ENCODE data around the gene SNRNP27.

SNRNP27 gene

DNA sequence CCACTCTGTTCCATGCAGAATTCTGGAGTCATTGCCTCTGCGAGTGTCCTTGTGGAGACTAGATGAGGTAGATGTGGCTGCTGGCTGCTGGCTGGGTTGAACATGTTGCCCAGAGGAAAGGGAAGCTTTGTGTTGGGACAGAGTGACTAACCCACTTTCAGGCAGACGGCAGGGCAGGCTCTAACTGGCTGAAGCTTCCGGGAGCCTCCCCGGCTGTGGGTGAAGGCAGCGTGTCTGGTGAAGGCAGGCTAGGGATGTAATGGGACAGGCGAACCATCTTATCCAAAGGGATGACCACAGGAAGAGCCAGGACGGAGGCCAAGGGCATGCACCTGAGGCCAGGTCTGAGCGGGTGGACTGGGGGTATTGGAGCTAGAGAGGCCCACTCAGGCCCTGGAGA lies 51.7 kb downstream of the SNRNP27 start (continued):
- TF ChIP-seq, protein P1, sequence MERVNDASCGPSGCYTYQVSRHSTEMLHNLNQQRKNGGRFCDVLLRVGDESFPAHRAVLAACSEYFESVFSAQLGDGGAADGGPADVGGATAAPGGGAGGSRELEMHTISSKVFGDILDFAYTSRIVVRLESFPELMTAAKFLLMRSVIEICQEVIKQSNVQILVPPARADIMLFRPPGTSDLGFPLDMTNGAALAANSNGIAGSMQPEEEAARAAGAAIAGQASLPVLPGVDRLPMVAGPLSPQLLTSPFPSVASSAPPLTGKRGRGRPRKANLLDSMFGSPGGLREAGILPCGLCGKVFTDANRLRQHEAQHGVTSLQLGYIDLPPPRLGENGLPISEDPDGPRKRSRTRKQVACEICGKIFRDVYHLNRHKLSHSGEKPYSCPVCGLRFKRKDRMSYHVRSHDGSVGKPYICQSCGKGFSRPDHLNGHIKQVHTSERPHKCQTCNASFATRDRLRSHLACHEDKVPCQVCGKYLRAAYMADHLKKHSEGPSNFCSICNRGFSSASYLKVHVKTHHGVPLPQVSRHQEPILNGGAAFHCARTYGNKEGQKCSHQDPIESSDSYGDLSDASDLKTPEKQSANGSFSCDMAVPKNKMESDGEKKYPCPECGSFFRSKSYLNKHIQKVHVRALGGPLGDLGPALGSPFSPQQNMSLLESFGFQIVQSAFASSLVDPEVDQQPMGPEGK (CRISPR knock-in tag; IDR thresholded peaks at IDR 0.05; ENCODE audit: borderline replicate concordance), result no peak
- TF ChIP-seq ZC3H10 (CRISPR knock-in tag; IDR thresholded peaks at IDR 0.05) (no peak), OSR1 (CRISPR knock-in tag; IDR thresholded peaks at IDR 0.05) (no peak), ZNF8 (CRISPR knock-in tag; IDR thresholded peaks at IDR 0.05) (no peak), SNAI2 (CRISPR knock-in tag; IDR thresholded peaks at IDR 0.05) (no peak)
- TF ChIP-seq, protein P2, sequence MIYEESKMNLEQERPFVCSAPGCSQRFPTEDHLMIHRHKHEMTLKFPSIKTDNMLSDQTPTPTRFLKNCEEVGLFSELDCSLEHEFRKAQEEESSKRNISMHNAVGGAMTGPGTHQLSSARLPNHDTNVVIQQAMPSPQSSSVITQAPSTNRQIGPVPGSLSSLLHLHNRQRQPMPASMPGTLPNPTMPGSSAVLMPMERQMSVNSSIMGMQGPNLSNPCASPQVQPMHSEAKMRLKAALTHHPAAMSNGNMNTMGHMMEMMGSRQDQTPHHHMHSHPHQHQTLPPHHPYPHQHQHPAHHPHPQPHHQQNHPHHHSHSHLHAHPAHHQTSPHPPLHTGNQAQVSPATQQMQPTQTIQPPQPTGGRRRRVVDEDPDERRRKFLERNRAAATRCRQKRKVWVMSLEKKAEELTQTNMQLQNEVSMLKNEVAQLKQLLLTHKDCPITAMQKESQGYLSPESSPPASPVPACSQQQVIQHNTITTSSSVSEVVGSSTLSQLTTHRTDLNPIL (CRISPR knock-in tag; IDR thresholded peaks at IDR 0.05; ENCODE audit: low read depth), result no peak

DNA sequence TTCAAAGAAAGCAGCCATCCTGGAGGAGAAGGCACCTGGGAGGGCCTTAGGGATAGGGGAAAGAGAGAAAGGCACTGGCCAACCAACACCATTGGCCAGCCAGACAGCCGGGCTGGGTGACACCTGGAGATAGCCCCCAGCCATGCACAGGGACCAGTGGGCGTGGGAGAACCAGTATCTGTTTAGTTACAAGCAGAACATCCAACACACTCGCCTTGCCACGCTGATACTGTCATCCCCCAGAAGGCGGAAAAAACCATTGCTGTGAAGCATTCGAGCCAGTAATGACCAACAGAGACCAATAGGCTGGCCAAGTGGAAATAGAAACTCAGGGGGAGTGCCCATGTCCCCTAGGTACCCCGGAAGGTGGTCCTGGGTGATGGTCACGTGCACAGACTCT lies 52.2 kb downstream of the SNRNP27 start:
- ATAC-seq, result no peak
- TF ChIP-seq, protein P2 (CRISPR knock-in tag; IDR thresholded peaks at IDR 0.05; ENCODE audit: low read depth), result no peak
- TF ChIP-seq, protein P3, sequence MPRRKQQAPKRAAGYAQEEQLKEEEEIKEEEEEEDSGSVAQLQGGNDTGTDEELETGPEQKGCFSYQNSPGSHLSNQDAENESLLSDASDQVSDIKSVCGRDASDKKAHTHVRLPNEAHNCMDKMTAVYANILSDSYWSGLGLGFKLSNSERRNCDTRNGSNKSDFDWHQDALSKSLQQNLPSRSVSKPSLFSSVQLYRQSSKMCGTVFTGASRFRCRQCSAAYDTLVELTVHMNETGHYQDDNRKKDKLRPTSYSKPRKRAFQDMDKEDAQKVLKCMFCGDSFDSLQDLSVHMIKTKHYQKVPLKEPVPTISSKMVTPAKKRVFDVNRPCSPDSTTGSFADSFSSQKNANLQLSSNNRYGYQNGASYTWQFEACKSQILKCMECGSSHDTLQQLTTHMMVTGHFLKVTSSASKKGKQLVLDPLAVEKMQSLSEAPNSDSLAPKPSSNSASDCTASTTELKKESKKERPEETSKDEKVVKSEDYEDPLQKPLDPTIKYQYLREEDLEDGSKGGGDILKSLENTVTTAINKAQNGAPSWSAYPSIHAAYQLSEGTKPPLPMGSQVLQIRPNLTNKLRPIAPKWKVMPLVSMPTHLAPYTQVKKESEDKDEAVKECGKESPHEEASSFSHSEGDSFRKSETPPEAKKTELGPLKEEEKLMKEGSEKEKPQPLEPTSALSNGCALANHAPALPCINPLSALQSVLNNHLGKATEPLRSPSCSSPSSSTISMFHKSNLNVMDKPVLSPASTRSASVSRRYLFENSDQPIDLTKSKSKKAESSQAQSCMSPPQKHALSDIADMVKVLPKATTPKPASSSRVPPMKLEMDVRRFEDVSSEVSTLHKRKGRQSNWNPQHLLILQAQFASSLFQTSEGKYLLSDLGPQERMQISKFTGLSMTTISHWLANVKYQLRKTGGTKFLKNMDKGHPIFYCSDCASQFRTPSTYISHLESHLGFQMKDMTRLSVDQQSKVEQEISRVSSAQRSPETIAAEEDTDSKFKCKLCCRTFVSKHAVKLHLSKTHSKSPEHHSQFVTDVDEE (CRISPR knock-in tag; IDR thresholded peaks at IDR 0.05), result no peak
- TF ChIP-seq ZNF565 (CRISPR knock-in tag; conservative IDR thresholded peaks at IDR 0.05; ENCODE audit: low read depth), result no peak
- TF ChIP-seq, protein P4, sequence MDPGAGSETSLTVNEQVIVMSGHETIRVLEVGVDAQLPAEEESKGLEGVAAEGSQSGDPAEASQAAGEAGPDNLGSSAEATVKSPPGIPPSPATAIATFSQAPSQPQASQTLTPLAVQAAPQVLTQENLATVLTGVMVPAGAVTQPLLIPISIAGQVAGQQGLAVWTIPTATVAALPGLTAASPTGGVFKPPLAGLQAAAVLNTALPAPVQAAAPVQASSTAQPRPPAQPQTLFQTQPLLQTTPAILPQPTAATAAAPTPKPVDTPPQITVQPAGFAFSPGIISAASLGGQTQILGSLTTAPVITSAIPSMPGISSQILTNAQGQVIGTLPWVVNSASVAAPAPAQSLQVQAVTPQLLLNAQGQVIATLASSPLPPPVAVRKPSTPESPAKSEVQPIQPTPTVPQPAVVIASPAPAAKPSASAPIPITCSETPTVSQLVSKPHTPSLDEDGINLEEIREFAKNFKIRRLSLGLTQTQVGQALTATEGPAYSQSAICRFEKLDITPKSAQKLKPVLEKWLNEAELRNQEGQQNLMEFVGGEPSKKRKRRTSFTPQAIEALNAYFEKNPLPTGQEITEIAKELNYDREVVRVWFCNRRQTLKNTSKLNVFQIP (CRISPR knock-in tag; IDR thresholded peaks at IDR 0.05; ENCODE audit: borderline replicate concordance, low read depth), result no peak

DNA sequence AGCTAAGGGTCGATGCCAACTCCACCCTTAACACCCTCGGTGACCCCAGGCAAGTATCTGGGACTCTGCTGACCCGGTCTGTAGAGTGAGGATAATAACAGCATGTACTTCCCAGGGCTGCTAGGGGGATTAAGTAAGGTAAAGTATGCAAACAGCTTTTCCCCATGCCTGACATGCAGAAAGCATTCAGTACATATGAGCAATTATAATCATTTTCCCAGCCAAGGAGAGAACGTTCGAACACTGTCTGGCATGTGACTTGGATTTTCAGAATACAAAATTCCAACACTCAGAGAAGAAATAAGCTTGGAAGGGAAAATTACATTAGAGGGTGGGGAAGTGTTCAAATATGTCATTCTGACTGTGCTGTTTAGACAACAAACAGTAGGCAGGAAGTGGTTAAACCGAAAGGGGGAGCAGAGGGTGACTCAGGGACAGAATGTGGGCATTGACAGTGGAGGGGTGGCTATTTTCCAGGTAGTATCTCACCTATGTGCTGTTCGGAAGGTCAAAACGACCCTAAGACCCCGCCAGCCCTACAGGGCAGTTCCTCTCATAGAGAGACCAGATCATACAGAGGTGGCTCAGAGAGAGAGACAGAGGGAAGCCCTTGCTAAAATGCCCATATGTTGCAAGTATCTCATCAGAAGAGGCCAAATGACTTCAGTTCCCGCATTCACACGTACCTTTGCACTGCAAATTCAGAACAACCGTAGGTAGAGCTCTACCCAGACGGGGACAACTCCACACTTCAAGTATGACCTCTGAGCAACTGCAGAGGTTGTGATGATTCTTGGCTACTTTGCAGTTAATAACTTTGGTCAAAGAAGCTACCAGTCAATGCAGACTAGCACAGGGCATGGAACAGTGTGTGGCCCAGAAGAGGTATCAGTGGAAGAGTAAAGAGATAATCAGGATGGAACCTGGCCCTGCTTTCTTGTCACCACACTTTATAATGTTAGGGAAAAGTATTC lies 52.9 kb downstream of the SNRNP27 start:
- peak; percentile 73 for ATAC-seq
- TF ChIP-seq ZNF70 (CRISPR knock-in tag; IDR thresholded peaks at IDR 0.05), result no peak
- no peak for TF ChIP-seq ZFP30 (CRISPR knock-in tag; IDR thresholded peaks at IDR 0.05)
- TF ChIP-seq, protein P1 (CRISPR knock-in tag; IDR thresholded peaks at IDR 0.05; ENCODE audit: borderline replicate concordance), result no peak

DNA sequence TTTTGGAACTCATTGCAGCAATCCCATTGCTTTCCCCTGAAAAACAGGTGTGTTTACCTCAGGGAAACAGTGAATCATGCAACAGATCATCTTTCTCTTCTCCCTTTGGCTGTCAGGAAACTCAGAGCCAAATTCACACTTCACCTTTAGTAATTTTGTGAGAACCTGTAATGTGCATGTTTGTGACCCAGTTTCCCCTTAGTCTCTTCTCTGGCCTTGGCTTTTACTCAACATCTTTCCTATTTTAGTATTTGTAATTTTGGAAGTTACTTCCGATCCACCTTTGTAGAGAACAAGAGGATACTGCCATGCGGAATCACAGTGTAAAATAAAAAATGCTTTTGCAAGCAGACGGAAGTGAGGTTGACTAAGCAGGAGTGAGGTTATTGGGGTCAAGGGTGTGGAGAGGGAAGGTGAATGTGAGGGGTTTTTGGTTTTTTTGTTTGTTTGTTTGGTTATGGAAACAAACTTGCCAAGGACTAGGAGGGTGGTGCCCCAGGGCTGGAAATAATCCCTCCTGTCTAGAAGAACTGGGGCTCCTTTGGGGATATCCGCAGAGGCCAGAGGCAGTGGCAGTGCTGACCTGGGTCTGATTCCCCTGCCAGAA lies 53.7 kb downstream of the SNRNP27 start:
- ATAC-seq, result no peak
- TF ChIP-seq ZFP3 (CRISPR knock-in tag; IDR thresholded peaks at IDR 0.05) (no peak), ISL1 (CRISPR knock-in tag; IDR thresholded peaks at IDR 0.05) (no peak), ARNTL (CRISPR knock-in tag; IDR thresholded peaks at IDR 0.05; ENCODE audit: borderline replicate concordance, low read depth) (no peak), ESRRG (CRISPR knock-in tag; IDR thresholded peaks at IDR 0.05) (no peak), ZFP30 (CRISPR knock-in tag; IDR thresholded peaks at IDR 0.05) (no peak), ZNF565 (CRISPR knock-in tag; conservative IDR thresholded peaks at IDR 0.05; ENCODE audit: low read depth) (no peak), SNAI2 (CRISPR knock-in tag; IDR thresholded peaks at IDR 0.05) (no peak), ZNF70 (CRISPR knock-in tag; IDR thresholded peaks at IDR 0.05) (no peak), ZC3H10 (CRISPR knock-in tag; IDR thresholded peaks at IDR 0.05) (no peak), ZNF8 (CRISPR knock-in tag; IDR thresholded peaks at IDR 0.05) (no peak)
- TF ChIP-seq, protein P3 (CRISPR knock-in tag; IDR thresholded peaks at IDR 0.05), result no peak
- TF ChIP-seq, protein P2 (CRISPR knock-in tag; IDR thresholded peaks at IDR 0.05; ENCODE audit: low read depth), result no peak
